Sigmoid colon (tissue), 7 donors: ENCODE data around the gene CLEC20A. TPM values are rescaled to one million over a fixed set of nuclear protein-coding genes. Genes with fewer than 3 reads are reported as not detected.

Experiments
- DNase-seq: peaks from one replicate; pipeline ENCODE4 v3.0.0-alpha.2; 2019
- H3K27ac ChIP-seq, 4 donors: fragments of 200-600 bp; sonication (generic); one replicate each; pipeline ENCODE4 v1.5.1; 2016 to 2019; ENCODE audit warnings: mild to moderate bottlenecking in 1 of 4
- H3K27me3 ChIP-seq, 3 donors: fragments of 200-600 bp; sonication (generic); one replicate each; pipeline ENCODE4 v1.5.1; 2019; ENCODE audit warnings: mild to moderate bottlenecking in 1 of 3
- H3K36me3 ChIP-seq, 4 donors: fragments of 200-600 bp; sonication (generic); one replicate each; pipeline ENCODE4 v1.5.1; 2016 to 2019
- H3K4me1 ChIP-seq, 4 donors: fragments of 200-600 bp; sonication (generic); one replicate each; pipeline ENCODE4 v1.5.1; 2017 to 2019
- H3K4me3 ChIP-seq, 4 donors: fragments of 200-600 bp; sonication (generic); one replicate each; pipeline ENCODE4 v1.5.1; 2017 to 2019; ENCODE audit warnings: mild to moderate bottlenecking in 2 of 4, moderate library complexity in 1 of 4
- H3K9me3 ChIP-seq, 4 donors: fragments of 200-600 bp in 3 of 4; sonication (generic) in 3 of 4; one replicate each; pipeline versions ENCODE4 v1.5.1 to v1.6.1; 2013 to 2019
- EP300 ChIP-seq, 4 donors: sonication (generic); formaldehyde crosslinking; IDR thresholded peaks; one replicate each; pipeline ENCODE4 v1.6.1; 2017; ENCODE audit warnings: antibody characterized with exemption in 4 of 4
- POLR2A ChIP-seq, 2 donors: fragments of 450-650 bp; IDR thresholded peaks; one replicate each; pipeline ENCODE4 v1.6.1; 2016; ENCODE audit warnings: antibody characterized with exemption in 2 of 2, mild to moderate bottlenecking in 2 of 2, moderate library complexity in 2 of 2
- POLR2AphosphoS5 ChIP-seq, 4 donors: sonication (generic); formaldehyde crosslinking; IDR thresholded peaks; one replicate each; pipeline ENCODE4 v1.6.1; 2017; ENCODE audit warnings: antibody characterized with exemption in 4 of 4
- WGBS, 2 donors: extraction: QIAGEN DNeasy Blood & Tissue Kit; methylation state at CpG; one replicate each; pipeline ENCODE4 v1.1.7; 2013; 5-methylcytosine and 5-hydroxymethylcytosine counted together
- intact Hi-C: fragments of 100-400 bp; cut with DNase I; formaldehyde crosslinking; loops from one replicate; pipeline ENCODE4 v1.15.1; 2023
- polyA plus RNA-seq, 3 donors: library from polyadenylated mRNA; stranded (reverse); fragments of 200-250 nt; gene quantifications; one replicate each; pipeline ENCODE4 v1.2.3, GENCODE V29; 2013
- total RNA-seq, 4 donors: library from RNA; depleted of rRNA; stranded (reverse); fragments of >200 nt; gene quantifications; one replicate each; pipeline ENCODE4 v1.1.0, GENCODE V29; 2016
- TF ChIP-seq, protein P1 (sequence below), 4 experiments: fragments of 450-650 bp in 3 of 4; fragments of 200-600 bp in 1 of 4; IDR thresholded peaks; one replicate each; pipeline ENCODE4 v1.5.1; 2016 to 2019; ENCODE audit warnings: antibody characterized with exemption in 4 of 4, mild to moderate bottlenecking in 3 of 4, moderate library complexity in 2 of 4
- donor health status: healthy with polysubstance abuse.
- donor health status: Bipolar disorder and iron deficiency.
- donor health status: healthy.

Gene CLEC20A
- total and polyA plus RNA-seq, 7 donors: 1.3 TPM; not detected in 6

DNA sequence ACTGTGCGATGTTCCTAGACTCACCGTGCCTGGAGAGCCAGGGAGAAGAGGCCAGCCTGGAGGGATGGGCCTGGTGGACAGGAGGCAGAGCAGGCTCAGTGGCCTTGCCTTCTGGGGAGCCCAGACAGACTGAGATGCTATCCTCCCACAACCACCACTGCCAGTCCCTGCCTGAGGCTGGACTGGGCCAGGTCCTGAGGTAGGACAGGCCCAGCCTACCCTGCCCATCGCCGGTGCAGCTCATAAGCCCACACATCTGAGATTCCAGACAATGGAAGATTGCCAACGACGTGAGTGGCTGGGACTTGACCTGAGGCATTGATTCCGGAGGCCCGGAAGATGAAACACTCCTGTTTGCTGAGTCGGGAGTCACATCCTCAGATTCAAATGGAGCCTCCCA lies 5.8 kb downstream of the CLEC20A start:
- 92 to 93% methylated on average over 9 of the region's 9 CpGs for WGBS, 2 donors
- Histone ChIP-seq H3K27me3 (peaks cover 0 to 12% (median 0%) of the 10 kb centered on the region in 3 donors), H3K4me3 (no peak overlapping the region), H3K9me3 (no peaks in the 10 kb centered on the region), H3K36me3 (no peaks in the 10 kb centered on the region), H3K4me1 (peaks cover 0 to 12% (median 11%) of the 10 kb centered on the region in 4 donors), H3K27ac (no peak overlapping the region)
- TF ChIP-seq EP300 (IDR thresholded peaks at IDR 0.05) (no peak), POLR2A (IDR thresholded peaks at IDR 0.05) (no peak), POLR2AphosphoS5 (IDR thresholded peaks at IDR 0.05) (no peak)
- TF ChIP-seq, protein P1, sequence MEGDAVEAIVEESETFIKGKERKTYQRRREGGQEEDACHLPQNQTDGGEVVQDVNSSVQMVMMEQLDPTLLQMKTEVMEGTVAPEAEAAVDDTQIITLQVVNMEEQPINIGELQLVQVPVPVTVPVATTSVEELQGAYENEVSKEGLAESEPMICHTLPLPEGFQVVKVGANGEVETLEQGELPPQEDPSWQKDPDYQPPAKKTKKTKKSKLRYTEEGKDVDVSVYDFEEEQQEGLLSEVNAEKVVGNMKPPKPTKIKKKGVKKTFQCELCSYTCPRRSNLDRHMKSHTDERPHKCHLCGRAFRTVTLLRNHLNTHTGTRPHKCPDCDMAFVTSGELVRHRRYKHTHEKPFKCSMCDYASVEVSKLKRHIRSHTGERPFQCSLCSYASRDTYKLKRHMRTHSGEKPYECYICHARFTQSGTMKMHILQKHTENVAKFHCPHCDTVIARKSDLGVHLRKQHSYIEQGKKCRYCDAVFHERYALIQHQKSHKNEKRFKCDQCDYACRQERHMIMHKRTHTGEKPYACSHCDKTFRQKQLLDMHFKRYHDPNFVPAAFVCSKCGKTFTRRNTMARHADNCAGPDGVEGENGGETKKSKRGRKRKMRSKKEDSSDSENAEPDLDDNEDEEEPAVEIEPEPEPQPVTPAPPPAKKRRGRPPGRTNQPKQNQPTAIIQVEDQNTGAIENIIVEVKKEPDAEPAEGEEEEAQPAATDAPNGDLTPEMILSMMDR (IDR thresholded peaks at IDR 0.05): no peak
- DNase-seq: no peak
- intact Hi-C loops: no loop called here

DNA sequence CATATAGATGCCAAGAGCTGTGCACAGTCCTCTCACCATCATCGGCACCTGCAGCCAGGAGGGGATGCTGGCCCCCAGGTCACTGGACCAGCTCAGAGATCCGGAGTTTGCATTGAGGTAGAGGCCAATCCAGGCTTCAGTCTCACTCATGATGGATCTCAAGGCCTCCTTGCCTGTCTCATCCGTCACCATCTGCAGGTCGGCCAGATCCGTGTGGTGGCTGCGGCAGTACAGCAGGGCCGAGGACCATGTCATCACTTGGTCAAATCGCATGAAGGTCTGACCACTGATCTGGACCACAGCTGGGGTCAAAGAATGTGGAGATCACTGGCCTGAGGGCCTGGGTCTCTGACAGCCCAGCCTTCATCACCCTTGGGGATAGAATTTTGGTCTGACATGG lies 6.6 kb downstream of the CLEC20A start:
- whole genome bisulfite sequencing, 2 donors: 96% methylated on average over 8 of the region's 8 CpGs

DNA sequence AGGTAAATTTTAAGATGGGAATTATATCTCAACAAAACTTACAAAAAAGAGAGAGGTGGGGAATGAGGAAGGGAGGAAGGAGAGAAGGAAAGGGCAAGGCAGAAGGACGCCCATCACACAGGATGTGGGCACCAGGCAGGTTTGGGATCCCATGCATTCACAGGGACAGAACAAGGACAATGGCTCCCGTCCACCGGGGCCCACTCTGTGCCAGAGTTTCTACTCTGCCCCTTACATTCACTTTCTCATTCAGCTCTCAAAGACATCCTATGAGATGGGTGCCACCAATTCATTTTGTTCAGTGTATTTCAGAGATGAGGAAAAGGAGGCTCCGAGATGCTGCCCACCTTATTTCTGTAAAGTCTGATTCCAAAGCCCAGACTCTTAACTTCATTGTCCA lies 7.4 kb downstream of the CLEC20A start:
- Histone ChIP-seq H3K9me3 (no peaks in the 10 kb centered on the region), H3K4me3 (no peak overlapping the region), H3K27ac (no peak overlapping the region), H3K4me1 (peaks cover 0 to 13% (median 11%) of the 10 kb centered on the region in 4 donors), H3K27me3 (peaks cover 0 to 12% (median 0%) of the 10 kb centered on the region in 3 donors), H3K36me3 (no peaks in the 10 kb centered on the region)
- DNase-seq: no peak
- TF ChIP-seq, protein P1 (IDR thresholded peaks at IDR 0.05): no peak
- TF ChIP-seq EP300 (IDR thresholded peaks at IDR 0.05) (no peak), POLR2AphosphoS5 (IDR thresholded peaks at IDR 0.05) (no peak), POLR2A (IDR thresholded peaks at IDR 0.05) (no peak)
- intact Hi-C loops: no loop called here
- WGBS, 2 donors: 90 to 94% methylated on average over 4 of the region's 4 CpGs

More for the DNA sequence above, 6.6 kb downstream of the CLEC20A start:
- H3K4me3 ChIP-seq: no peak overlapping the region
- H3K36me3 ChIP-seq: no peaks in the 10 kb centered on the region
- TF ChIP-seq EP300 (IDR thresholded peaks at IDR 0.05): no peak
- TF ChIP-seq, protein P1 (IDR thresholded peaks at IDR 0.05): no peak
- TF ChIP-seq POLR2A (IDR thresholded peaks at IDR 0.05): no peak
- no peak for TF ChIP-seq POLR2AphosphoS5 (IDR thresholded peaks at IDR 0.05)
- H3K9me3 ChIP-seq: no peaks in the 10 kb centered on the region
- peaks cover 0 to 13% (median 11%) of the 10 kb centered on the region in 4 donors for H3K4me1 ChIP-seq
- peaks cover 0 to 12% (median 0%) of the 10 kb centered on the region in 3 donors for H3K27me3 ChIP-seq
- intact Hi-C loops: no loop called here
- H3K27ac ChIP-seq: no peak overlapping the region
- no peak for DNase-seq

DNA sequence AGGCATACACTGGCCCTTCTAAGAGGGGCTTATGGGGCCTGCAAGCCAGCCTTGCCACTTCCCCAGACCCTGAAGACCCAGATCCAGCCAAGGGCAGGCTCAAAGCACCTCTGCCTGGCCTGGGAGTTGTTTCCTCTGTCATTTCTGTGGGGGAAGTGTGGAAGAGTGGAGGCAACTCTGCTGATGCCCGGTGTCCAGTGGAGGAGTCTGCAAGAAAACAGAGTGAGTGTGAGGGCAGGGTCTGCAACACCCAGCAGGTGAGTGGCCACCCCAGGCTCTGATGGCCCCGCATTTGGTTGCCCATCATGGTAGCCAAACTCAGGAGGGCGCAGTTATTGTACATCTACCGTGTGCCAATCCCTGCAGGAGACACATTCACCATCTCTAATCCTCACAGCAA lies 8.4 kb downstream of the CLEC20A start:
- TF ChIP-seq POLR2A (IDR thresholded peaks at IDR 0.05): no peak
- no peak for TF ChIP-seq EP300 (IDR thresholded peaks at IDR 0.05)
- no peak for TF ChIP-seq POLR2AphosphoS5 (IDR thresholded peaks at IDR 0.05)
- TF ChIP-seq, protein P1 (IDR thresholded peaks at IDR 0.05): no peak
- Histone ChIP-seq H3K4me1 (peaks cover 0 to 13% (median 11%) of the 10 kb centered on the region in 4 donors), H3K9me3 (no peaks in the 10 kb centered on the region), H3K36me3 (no peaks in the 10 kb centered on the region), H3K4me3 (no peak overlapping the region), H3K27me3 (peaks cover 0 to 12% (median 0%) of the 10 kb centered on the region in 3 donors), H3K27ac (no peak overlapping the region)
- intact Hi-C loops: no loop called here
- no peak for DNase-seq
- 96 to 97% methylated on average over 4 of the region's 4 CpGs for WGBS, 2 donors

DNA sequence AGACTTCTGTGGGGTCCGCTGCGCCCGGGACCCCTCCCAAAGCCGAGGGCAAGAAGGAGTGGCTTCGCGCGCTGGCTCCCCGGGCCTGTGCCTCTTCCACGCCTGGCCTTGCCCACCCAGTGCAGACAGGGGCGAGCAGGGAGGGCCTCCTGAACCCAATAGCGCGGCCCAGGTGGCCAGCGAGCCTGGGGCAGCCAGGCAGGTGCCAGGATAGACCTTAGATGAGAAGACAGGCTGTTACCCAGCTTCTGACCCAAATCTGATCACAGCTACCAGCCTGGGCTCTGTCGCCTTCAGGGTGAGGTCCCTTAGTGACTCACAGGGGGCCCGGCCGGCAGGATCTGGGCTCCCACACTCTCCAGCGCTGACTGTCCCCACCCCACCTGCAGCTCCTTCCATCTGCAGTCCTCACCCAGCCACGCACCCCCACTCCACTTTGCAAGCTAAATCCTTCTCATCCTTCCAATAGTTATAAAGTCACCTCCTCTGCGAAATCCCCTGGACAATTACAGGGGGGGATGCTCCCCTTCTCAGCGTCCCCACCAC lies 9.6 kb downstream of the CLEC20A start:
- WGBS, 2 donors: 32 to 54% methylated on average over 20 of the region's 20 CpGs
- TF ChIP-seq EP300 (IDR thresholded peaks at IDR 0.05) (no peak), POLR2AphosphoS5 (IDR thresholded peaks at IDR 0.05) (no peak), POLR2A (IDR thresholded peaks at IDR 0.05) (no peak)
- TF ChIP-seq, protein P1 (IDR thresholded peaks at IDR 0.05): no peak

More for the DNA sequence above, 9.6 kb downstream of the CLEC20A start:
- DNase-seq: no peak
- intact Hi-C loops: no loop called here
- Histone ChIP-seq H3K4me3 (peak overlapping the region in 3 of 4 donors; percentile 33 to 39 (median 39)), H3K27ac (no peak overlapping the region), H3K36me3 (no peaks in the 10 kb centered on the region), H3K4me1 (peaks cover 0 to 13% (median 11%) of the 10 kb centered on the region in 4 donors), H3K9me3 (no peaks in the 10 kb centered on the region), H3K27me3 (peaks cover 0 to 12% (median 0%) of the 10 kb centered on the region in 3 donors)
